Measurements from ENCODE around the gene DHCR7.

Gene DHCR7

GRCh38 chr11:71456294-71456693, 8.1 kb upstream of the DHCR7 start:
- DNase-seq: peak; percentile 11

- DNase-seq: peak; percentile 41
Observed at GRCh38 chr11:71454470-71455113, 6.4 kb upstream of the DHCR7 start.

GRCh38 chr11:71453918-71454304, 5.7 kb upstream of the DHCR7 start:
- no peak for DNase-seq

GRCh38 chr11:71453037-71453917, 5.1 kb upstream of the DHCR7 start, which contains the start of gene NADSYN1:
TSS of gene NADSYN1 (plus strand) at chr11:71453203. CDS start at chr11:71453297, 94 bp downstream.
- peak; percentile 95 for DNase-seq

DNA sequence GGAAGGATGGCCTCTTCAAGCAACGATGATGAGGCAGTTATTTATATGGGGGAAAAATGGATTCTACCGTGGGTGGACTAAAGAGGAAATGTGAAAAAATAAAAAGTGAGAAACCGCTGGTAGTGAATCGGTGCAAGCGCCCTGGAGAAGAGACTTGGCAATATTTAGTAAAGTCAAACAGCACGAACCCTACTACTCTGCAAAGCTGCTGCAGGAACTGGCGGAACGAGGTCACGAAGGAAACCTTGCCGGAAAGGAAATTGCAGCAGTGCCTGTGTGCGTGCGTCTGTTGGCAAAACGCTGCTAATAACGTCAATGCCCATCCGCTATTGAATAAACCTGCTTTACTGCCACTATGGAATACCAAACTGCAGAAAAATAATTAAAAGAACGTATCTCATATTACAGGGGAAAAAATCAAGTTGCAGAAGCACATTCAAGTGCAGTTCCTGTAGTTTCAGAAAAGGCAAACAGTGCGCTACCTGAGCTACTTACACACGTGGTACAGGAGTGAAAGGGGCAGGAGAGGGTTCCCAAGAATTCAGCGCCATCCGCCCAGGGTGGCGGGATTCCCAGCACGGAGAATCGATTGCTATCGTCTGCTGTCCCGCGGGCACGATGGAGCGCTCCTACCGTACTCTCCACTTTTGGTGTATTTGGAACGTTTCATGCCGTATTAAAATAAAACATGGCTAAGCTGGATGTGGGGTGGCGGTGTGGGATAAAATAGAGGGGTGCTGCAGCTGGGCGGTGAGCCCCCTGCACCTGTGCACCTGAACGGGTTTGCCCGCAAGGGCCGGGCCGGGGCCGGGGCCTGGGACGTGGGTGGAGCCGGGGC, 4.2 kb upstream of the DHCR7 start:
- peak; percentile 61 for DNase-seq

- DNase-seq: peak; percentile 21
Observed at GRCh38 chr11:71451596-71452198, 3.5 kb upstream of the DHCR7 start.

DNA sequence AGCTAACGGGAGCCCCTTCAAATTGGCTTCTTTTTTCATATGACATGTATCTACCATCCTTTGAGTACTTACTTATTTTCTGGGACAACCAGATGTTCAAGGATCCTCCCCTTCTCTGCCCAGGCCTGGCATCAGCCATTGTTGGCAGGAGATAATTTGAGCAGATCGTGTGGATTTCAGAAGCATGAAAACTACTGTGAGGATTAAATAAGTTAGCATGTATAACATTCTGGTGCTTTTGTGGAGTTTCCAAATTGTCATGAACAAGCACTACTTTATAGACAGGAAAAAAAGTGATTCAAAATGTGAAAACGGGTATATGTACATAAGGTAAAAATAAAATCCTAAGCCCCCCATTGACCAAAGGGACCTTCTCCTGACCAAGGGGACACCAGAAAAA, 2.7 kb upstream of the DHCR7 start:
- no peak for DNase-seq

DNA sequence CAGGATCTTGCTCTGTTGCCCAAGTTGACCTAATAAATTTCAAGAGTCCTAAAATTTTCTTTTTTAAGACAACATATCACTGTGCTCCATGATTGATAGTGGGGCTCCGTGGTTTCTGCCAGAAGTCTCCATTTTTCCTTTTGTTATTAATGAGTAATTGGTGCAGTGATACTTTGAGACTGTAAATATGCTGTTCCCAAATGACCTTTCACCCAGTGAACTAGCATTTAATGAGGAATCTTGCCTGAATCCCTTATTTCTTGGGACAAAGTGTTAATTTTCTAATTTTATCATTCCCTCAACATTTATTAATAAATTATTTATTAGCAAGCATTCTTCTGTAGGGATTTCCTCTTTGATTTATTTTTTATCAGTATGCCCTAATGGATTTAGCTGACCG, 2.3 kb upstream of the DHCR7 start:
- no peak for DNase-seq

DNA sequence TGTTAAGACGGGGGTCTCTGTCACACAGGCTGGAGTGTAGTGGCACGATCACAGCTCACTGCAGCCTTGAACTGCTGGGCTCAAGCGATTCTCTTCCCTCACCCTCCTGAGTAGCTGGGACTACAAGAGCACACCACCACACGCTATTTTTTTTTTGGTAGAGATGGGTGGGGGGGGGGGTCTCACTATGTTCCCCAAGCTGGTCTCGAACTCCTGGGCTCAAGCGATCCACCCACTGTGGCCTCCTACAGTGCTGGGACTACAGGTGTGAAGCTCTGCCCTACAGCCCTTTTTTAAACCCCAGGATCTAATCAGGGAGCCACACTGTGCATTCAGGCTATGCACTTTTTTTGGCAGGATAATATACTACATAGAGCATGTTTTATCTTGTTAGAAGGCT, 1.4 kb upstream of the DHCR7 start:
- DNase-seq: peak; percentile 8

GRCh38 chr11:71447791-71448256, 369 bp downstream of the DHCR7 start:
- DNase-seq: peak; percentile 61

- no peak for DNase-seq
Observed at GRCh38 chr11:71446942-71447688, 1.1 kb downstream of the DHCR7 start.

- DNase-seq: no peak
Observed at GRCh38 chr11:71446150-71446549, 2.0 kb downstream of the DHCR7 start.

GRCh38 chr11:71444811-71445210, 3.4 kb downstream of the DHCR7 start:
- DNase-seq: no peak

DNA sequence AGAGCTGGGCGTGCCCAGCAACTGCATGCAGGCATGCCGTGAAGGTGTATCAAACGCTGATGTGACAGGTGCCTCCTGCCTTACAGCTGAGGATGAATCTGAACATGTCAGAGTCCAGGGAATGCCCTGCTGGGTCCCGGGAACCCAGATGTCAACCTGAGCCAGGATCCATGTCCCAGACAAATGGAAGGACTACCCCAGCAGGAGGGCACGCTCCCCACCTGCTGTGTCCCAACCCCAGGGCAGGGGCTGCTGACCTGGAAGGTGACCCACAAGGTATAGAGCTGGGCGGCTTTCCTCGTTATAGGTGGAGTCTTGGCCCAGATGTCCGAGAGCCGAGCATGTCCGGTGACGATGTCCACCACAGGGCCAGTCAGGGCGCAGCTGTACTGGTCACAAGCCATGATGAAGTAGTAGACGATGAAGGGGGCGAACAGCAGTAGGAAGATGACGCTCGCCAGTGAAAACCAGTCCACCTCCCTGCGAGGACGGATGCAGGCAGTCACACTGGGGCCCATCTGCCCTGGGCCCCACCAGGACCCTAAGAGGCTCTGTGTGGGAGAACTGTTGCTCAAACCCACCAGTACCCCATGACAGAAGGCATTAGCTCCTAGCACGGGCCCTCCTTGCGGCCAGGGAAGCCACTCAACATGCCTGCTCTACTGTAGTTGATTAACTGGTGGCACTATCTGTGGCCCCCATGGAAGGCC, 4.3 kb downstream of the DHCR7 start:
- no peak for DNase-seq

DNA sequence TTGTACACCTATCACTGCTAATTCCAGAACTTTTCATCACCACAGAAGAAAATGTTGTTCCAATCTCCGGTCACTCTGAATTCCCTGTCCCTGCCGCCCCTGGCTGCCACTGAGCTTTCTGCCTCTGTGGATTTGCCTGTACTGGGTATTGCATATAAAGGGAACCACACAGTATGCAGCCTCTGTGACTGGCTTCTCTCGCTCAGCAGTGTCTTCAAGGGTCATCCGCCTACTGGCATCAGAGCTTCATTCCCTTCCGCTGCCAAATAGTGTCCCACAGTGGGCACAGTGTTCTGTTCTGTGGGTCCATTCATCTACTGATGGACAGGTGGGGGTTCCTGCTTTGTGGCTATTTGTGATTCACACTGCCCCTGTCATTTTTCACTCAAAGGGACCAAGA, 5.3 kb downstream of the DHCR7 start:
- DNase-seq: no peak

- DNase-seq: no peak
Observed at GRCh38 chr11:71442123-71442522, 6.1 kb downstream of the DHCR7 start.

DNA sequence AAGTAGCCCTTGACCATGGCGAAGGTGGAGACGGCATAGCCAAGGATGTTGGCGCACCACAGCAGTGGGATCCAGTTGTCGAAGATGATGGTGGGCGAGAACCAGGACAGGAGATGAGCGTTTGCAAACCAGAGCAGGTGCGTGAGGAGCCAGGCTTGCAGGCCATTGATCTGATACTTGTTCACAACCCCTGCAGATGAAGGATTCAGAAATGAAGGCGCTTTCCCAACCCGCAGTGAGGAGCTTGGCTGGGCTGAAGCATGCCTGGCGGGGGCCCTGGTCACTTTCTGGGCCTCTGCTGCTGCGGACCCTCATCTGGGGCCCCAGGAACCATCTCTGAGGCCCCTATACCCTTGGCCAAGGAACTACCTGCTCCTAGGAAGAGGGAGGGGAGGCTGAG, 6.9 kb downstream of the DHCR7 start:
- DNase-seq: no peak

DNA sequence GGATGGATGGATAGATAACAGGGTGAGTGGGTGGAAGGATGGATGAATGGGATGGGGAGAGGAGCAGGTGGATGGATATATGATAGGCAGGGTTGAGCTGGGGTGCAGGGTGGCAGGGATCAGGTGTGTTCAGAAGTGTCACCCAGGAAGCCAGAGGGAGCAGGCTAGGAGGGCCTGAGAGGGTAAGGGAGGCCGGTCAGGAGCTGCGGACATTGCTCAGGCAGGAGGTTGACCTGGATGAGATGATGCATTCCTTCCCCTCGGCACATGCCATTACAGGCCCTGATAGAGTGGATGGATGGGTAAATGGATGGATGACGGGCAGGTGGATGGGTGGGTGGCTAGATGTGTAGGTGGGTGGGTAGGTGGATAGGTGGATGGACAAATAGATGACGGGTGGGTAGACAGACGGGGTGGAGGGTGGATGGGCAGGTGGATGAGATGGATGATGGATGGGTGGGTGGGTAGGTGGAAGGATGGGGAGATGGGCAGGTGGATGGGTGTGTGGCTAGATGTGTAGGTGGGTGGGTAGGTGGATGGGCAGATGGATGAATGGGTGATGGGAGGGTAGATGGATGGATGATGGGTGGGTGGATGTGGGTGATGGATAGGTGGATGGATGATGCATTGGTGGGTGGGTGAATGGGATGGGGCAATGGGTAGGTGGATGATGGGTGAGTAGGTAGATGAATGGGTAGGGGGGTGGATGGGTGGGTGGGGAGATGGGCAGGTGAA, 8.0 kb downstream of the DHCR7 start:
- DNase-seq: no peak

- DNase-seq: no peak
Observed at GRCh38 chr11:71438650-71439049, 9.5 kb downstream of the DHCR7 start.

DNA sequence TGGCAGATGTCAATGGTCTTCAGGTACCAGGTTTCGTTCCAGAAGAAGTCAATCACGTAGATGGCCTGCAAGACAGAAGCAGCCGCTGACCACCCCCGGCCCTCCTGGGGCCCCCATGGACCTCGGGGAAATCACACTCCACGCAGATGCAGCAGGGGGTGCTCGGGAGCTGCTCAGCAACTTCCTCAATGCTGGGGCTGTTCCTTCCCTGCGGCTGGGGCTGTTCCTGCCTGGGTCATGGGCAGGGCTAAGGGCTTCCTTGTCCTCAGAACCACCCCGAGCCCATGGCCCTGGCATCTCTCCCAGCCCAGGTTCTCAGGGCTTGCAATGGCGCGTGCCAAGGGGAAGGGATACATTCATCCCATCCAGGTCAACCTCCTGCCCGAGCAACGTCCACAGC, 10.3 kb downstream of the DHCR7 start:
- DNase-seq: no peak

DNA sequence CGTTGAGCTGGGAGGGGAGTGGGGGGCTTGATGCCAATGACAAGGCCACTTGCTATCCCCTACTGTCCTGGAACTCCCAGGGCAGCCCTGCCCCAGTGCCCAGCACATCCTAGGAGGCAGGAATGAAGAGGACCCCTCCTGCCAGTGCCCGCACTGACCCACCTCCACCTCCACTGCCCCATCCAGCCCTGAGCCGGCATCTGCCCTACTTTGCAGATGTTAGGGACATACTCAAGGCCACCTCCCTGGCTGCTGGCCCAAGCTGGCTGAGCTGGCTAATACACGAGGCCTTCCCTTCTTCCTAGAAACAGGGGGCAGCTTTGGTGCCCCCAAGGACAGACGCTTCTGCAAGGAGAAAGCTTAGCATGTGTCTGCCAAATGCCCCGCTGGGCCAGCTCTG, 10.8 kb downstream of the DHCR7 start:
- no peak for DNase-seq

Data from activated T-cell treated with anti-CD3 and anti-CD28 coated beads, Interleukin-2, amount 50 U/mL, for 1 hour (primary cell).